Natural killer cell (primary cell): ENCODE results near the gene SLC22A23. TPM values are rescaled to one million over a fixed set of nuclear protein-coding genes. Genes with fewer than 3 reads are reported as not detected.
A peak's percentile ranks its signal among the peaks of the same experiment; 100 is the strongest.

Experiments used
- ATAC-seq, 3 donors: fragments of 150-1000 bp in 2 of 3; fragments of 200-7000 bp in 1 of 3; cut with Tn5 transposase; 1 replicate in 1 of 3; 2 replicates in 2 of 3; pipeline ENCODE4 v1.10.0; 2021; ENCODE audit warnings: mild to moderate bottlenecking in 2 of 3, moderate library complexity in 2 of 3
- DNase-seq, 2 donors: peaks; one replicate each; pipeline versions ENCODE4 v3.0.0 to v3.0.0-alpha.2; 2013 to 2021; ENCODE audit warnings: mixed read lengths in 1 of 2
- H3K27ac ChIP-seq: one replicate; pipeline ENCODE4 v1.5.1; 2013; ENCODE audit warnings: mild to moderate bottlenecking, low read length
- H3K27me3 ChIP-seq: one replicate; pipeline ENCODE4 v1.6.1; 2013; ENCODE audit warnings: low read length; ENCODE audit not compliant: control insufficient read depth, insufficient read depth
- H3K36me3 ChIP-seq: one replicate; pipeline ENCODE4 v1.6.1; 2013; ENCODE audit warnings: low read length; ENCODE audit not compliant: control insufficient read depth, insufficient read depth
- H3K4me1 ChIP-seq: one replicate; pipeline ENCODE4 v1.6.1; 2013; ENCODE audit warnings: low read length; ENCODE audit not compliant: control insufficient read depth, insufficient read depth
- H3K4me3 ChIP-seq: one replicate; pipeline ENCODE4 v1.5.1; 2013; ENCODE audit warnings: low read length
- H3K9me3 ChIP-seq: one replicate; pipeline ENCODE4 v1.6.1; 2013; ENCODE audit warnings: low read length; ENCODE audit not compliant: control insufficient read depth, insufficient read depth
- H3K27ac Mint-ChIP-seq, 2 donors: one replicate each; pipeline ENCODE4 v1.8.0; 2022; ENCODE audit warnings: mild to moderate bottlenecking in 2 of 2, mixed read lengths in 2 of 2, moderate library complexity in 1 of 2
- H3K27me3 Mint-ChIP-seq, 2 donors: one replicate each; pipeline ENCODE4 v1.8.0; 2022; ENCODE audit warnings: low read depth in 2 of 2, mixed read lengths in 2 of 2
- H3K36me3 Mint-ChIP-seq: one replicate; pipeline ENCODE4 v1.8.0; 2022; ENCODE audit warnings: mixed read lengths
- H3K4me1 Mint-ChIP-seq, 2 donors: one replicate each; pipeline ENCODE4 v1.8.0; 2022; ENCODE audit warnings: mixed read lengths in 2 of 2
- H3K4me3 Mint-ChIP-seq: one replicate; pipeline ENCODE4 v1.8.0; 2022; ENCODE audit warnings: mild to moderate bottlenecking, moderate library complexity, mixed read lengths
- H3K9me3 Mint-ChIP-seq, 2 donors: one replicate each; pipeline ENCODE4 v1.8.0; 2022; ENCODE audit warnings: mixed read lengths in 2 of 2
- WGBS: methylation state at CpG from one replicate; pipeline ENCODE4 v1.1.7; 2013; ENCODE audit warnings: missing lambda C conversion rate; ENCODE audit not compliant: insufficient coverage; 5-methylcytosine and 5-hydroxymethylcytosine counted together
- intact Hi-C: fragments of 100-400 bp; cut with micrococcal nuclease; formaldehyde crosslinking; loops from one replicate; pipeline ENCODE4 v1.14.2; 2022
- total RNA-seq, 4 donors: library from RNA; stranded (reverse); fragments of 120-200 nt in 1 of 4; gene quantifications; one replicate each; pipeline versions ENCODE4 v1.2.3 to v1.2.4, GENCODE V29; 2013 to 2022
- TF ChIP-seq, protein P1 (sequence below): fragments of 200-600 bp; IDR thresholded peaks from one replicate; pipeline ENCODE4 v1.8.0; 2022; ENCODE audit warnings: antibody characterized with exemption

The SLC22A23 gene
- total RNA-seq, 3 donors from 2014 or later (not counting 1 experiment from before 2014, with no cell fraction given): 0.24 to 0.79 (median 0.38) TPM

DNA sequence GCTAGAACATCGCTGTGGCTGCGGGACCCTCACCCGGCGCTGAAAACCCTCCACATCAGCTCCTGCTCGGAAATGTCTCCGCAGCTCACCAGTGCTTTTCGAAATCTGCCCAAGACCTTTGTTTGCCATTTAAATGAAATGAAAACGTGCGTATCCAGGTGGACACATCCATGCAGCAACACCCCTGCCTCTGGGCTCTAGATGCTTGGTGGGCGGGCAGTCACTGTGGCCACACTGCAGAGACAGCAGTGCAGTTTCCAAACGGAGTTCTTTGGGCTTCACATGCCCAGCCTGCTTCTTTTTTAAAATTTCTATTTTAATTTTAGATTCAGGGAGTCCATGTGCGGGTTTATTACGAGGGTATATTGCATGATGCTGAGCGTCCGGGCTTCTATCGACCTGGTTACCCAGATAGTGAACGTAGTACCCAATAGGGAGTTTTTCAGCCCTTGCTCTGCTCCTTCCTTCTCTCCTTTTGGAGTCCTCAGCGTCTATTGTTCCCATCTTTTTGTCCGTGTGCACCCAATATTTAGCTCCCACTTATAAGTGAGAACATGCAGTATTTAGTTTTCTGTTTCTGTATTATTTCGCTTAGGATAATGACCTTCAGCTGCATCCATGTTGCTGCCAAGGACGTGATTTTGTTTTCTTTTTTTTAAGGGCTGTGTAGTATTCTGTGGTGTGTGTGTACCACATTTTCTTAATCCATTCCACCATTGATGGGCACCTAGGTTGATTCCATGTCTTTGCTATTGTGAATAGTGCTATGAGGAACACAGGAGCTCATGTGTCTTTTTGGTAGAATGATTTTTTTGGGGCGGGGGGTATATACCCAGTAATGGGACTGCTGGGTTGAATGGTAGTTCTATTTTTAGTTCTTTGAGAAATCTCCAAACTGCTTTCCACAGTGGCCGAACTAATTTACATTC, 224.6 kb downstream of the SLC22A23 start:
- Histone ChIP-seq H3K36me3 (no peaks in the 10 kb centered on the region), H3K4me3 (no peak overlapping the region), H3K4me1 (peaks cover 43% of the 10 kb centered on the region)

DNA sequence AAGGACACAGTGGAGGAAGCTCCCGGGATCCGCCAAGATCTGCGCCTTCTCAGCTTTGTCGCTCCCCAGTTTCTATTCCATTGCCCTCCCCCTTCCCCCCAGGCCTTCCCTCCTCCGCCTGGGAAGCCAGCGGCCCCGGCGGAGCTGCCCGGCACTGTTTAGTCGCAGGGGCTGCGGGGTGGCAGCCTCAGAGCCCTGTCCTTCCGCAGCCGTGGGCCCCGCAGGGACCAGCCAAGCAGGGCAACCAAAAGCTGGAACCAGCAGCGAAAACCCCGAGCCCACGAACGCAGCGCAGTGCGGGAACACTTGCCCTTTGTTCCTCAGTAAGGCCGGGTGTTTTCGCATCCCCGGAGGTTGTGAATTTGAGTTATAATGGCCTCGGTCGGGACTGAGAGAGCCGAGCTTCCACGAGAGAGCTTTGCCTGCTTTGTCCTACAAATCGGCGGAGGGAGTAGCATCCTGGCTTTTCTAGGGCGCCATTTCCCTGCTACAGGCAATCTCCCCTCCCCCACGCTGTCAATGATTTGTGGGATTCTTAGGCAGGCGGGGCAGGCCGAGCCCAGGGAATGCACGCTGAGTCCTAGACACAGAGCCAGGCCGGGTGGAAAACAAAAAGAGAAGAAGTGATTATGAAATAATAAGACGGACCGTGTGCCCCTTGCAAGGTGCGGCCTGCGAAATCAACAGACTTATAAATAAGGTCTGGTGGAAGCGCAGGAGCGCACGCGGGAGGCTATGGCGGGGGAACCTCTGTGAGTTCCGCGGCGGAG, 225.4 kb downstream of the SLC22A23 start:
- intact Hi-C loops: no loop called here
- H3K4me3 Mint-ChIP-seq: peak overlapping the region; percentile 45
- H3K27me3 Mint-ChIP-seq: peaks cover 80 to 83% of the 10 kb centered on the region in 2 donors
- Histone ChIP-seq H3K4me3 (no peak overlapping the region), H3K36me3 (no peaks in the 10 kb centered on the region), H3K4me1 (peaks cover 52% of the 10 kb centered on the region), H3K9me3 (no peaks in the 10 kb centered on the region), H3K27ac (no peak overlapping the region), H3K27me3 (peaks cover 73% of the 10 kb centered on the region)
- no peaks in the 10 kb centered on the region for H3K9me3 Mint-ChIP-seq
- DNase-seq: peak in 1 of 2 donors; percentile 31
- no peak overlapping the region for H3K27ac Mint-ChIP-seq
- H3K36me3 Mint-ChIP-seq: no peaks in the 10 kb centered on the region
- TF ChIP-seq, protein P1, sequence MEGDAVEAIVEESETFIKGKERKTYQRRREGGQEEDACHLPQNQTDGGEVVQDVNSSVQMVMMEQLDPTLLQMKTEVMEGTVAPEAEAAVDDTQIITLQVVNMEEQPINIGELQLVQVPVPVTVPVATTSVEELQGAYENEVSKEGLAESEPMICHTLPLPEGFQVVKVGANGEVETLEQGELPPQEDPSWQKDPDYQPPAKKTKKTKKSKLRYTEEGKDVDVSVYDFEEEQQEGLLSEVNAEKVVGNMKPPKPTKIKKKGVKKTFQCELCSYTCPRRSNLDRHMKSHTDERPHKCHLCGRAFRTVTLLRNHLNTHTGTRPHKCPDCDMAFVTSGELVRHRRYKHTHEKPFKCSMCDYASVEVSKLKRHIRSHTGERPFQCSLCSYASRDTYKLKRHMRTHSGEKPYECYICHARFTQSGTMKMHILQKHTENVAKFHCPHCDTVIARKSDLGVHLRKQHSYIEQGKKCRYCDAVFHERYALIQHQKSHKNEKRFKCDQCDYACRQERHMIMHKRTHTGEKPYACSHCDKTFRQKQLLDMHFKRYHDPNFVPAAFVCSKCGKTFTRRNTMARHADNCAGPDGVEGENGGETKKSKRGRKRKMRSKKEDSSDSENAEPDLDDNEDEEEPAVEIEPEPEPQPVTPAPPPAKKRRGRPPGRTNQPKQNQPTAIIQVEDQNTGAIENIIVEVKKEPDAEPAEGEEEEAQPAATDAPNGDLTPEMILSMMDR: no peak
- ATAC-seq: peak in 1 of 3 donors; percentile 16
- H3K4me1 Mint-ChIP-seq: peaks cover 36 to 56% of the 10 kb centered on the region in 2 donors
- 5% methylated on average over 46 of the region's 47 CpGs for WGBS

More for the DNA sequence above, 224.6 kb downstream of the SLC22A23 start:
- Mint-ChIP-seq H3K4me1 (peaks cover 32 to 48% of the 10 kb centered on the region in 2 donors), H3K27me3 (peaks cover 82 to 83% of the 10 kb centered on the region in 2 donors), H3K9me3 (no peaks in the 10 kb centered on the region), H3K27ac (no peak overlapping the region), H3K4me3 (peak overlapping the region; percentile 31), H3K36me3 (no peaks in the 10 kb centered on the region)
- 29% methylated on average over 21 of the region's 23 CpGs for WGBS
- Histone ChIP-seq H3K9me3 (no peaks in the 10 kb centered on the region), H3K27me3 (peaks cover 65% of the 10 kb centered on the region), H3K27ac (no peak overlapping the region)
- DNase-seq (no peak), ATAC-seq (no peak)
- intact Hi-C loops: no loop called here
- TF ChIP-seq, protein P1: no peak

DNA sequence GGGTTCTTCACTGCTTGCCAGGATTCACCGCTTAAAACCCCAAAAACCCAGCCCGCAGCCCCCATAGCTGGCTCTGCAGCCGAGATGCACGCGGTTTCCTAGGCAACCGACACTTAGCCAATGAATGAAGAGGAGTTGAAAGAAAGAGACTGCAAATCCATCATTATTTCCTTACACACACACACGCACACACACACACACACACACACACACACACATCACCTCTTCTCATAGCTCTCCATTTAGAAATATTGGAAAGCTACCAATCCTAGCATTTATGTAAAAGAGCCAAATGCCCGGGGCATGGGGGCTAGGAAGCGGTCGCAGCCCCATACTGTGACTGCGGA, 226.0 kb downstream of the SLC22A23 start:
- intact Hi-C loops: no loop called here
- peaks cover 78 to 79% of the 10 kb centered on the region in 2 donors for H3K27me3 Mint-ChIP-seq
- H3K9me3 Mint-ChIP-seq: no peaks in the 10 kb centered on the region
- Histone ChIP-seq H3K9me3 (no peaks in the 10 kb centered on the region), H3K27ac (no peak overlapping the region), H3K4me3 (no peak overlapping the region), H3K4me1 (peaks cover 53% of the 10 kb centered on the region), H3K27me3 (peaks cover 77% of the 10 kb centered on the region), H3K36me3 (no peaks in the 10 kb centered on the region)
- ATAC-seq (no peak), DNase-seq (peak in 1 of 2 donors; percentile 34)
- peak overlapping the region; percentile 45 for H3K4me3 Mint-ChIP-seq
- H3K4me1 Mint-ChIP-seq: peaks cover 36 to 56% of the 10 kb centered on the region in 2 donors
- WGBS: 5% methylated on average over 10 of the region's 11 CpGs
- H3K36me3 Mint-ChIP-seq: no peaks in the 10 kb centered on the region
- H3K27ac Mint-ChIP-seq: no peak overlapping the region
- TF ChIP-seq, protein P1: no peak
